ENCODE results near the gene HNRNPLL. TPM values are rescaled to one million over a fixed set of nuclear protein-coding genes. Genes with fewer than 3 reads are reported as not detected.

Gene HNRNPLL
- total RNA-seq, 2 experiments from 2014 or later, result 44.9 to 46.5 TPM

GRCh38 chr2:38635139-38635538 is 32.4 kb upstream of the HNRNPLL start:
- Mint-ChIP-seq H3K4me1 (ENCODE audit: low read depth) (peaks cover 15% of the 10 kb centered on the region), H3K27me3 (no peaks in the 10 kb centered on the region), H3K9me3 (no peaks in the 10 kb centered on the region), H3K36me3 (ENCODE audit: low read depth) (no peaks in the 10 kb centered on the region), H3K4me3 (no peak overlapping the region), H3K27ac (no peak overlapping the region)
- Histone ChIP-seq H3K36me3 (ENCODE audit: insufficient read depth, low read length) (no peaks in the 10 kb centered on the region), H3K4me1 (ENCODE audit: insufficient read depth, low read length) (no peaks in the 10 kb centered on the region), H3K9me3 (ENCODE audit: control insufficient read depth in 1 of 2, insufficient read depth in 1 of 2, low read length in 2 of 2) (no peaks in the 10 kb centered on the region), H3K27me3 (ENCODE audit: control insufficient read depth in 1 of 2, insufficient read depth in 2 of 2, low read length in 2 of 2) (no peaks in the 10 kb centered on the region), H3K27ac (ENCODE audit: low read depth in 1 of 2, low read length in 2 of 2) (no peak overlapping the region), H3K4me3 (ENCODE audit: low read length) (no peak overlapping the region)
- DNase-seq (no peak), ATAC-seq (ENCODE audit: poor library complexity) (no peak)
- intact Hi-C loops (cut with DNase I, micrococcal nuclease), result no loop called here
- CTCF ChIA-PET, result no interaction called here
- TF ChIP-seq CTCF (IDR thresholded peaks at IDR 0.05), result no peak
- POLR2A ChIA-PET, result interaction anchor here (0.9 to 1.0 kb wide), 2 partner anchors 11 to 116 kb away, joined by 3 read pairs; partner anchors contain the start of gene SRSF7

GRCh38 chr2:38634684-38635083 is 32.0 kb upstream of the HNRNPLL start:
- Histone ChIP-seq H3K27me3 (ENCODE audit: control insufficient read depth in 1 of 2, insufficient read depth in 2 of 2, low read length in 2 of 2) (no peaks in the 10 kb centered on the region), H3K4me1 (ENCODE audit: insufficient read depth, low read length) (no peaks in the 10 kb centered on the region), H3K27ac (ENCODE audit: low read depth in 1 of 2, low read length in 2 of 2) (no peak overlapping the region), H3K36me3 (ENCODE audit: insufficient read depth, low read length) (no peaks in the 10 kb centered on the region), H3K4me3 (ENCODE audit: low read length) (no peak overlapping the region), H3K9me3 (ENCODE audit: control insufficient read depth in 1 of 2, insufficient read depth in 1 of 2, low read length in 2 of 2) (no peaks in the 10 kb centered on the region)
- peaks cover 15% of the 10 kb centered on the region for H3K4me1 Mint-ChIP-seq (ENCODE audit: low read depth)
- TF ChIP-seq CTCF (IDR thresholded peaks at IDR 0.05), result no peak
- H3K9me3 Mint-ChIP-seq, result no peaks in the 10 kb centered on the region
- no peaks in the 10 kb centered on the region for H3K27me3 Mint-ChIP-seq
- no peak for DNase-seq
- ChIA-PET POLR2A (interaction anchor here (0.6 to 1.0 kb wide), 3 partner anchors 12 to 117 kb away, joined by 3 to 4 read pairs (median 3); partner anchors contain the start of gene SRSF7), CTCF (interaction anchor here (1.3 kb wide), 1 partner anchor 18 kb away, joined by 3 read pairs; no protein-coding TSS in a partner anchor)
- no peak overlapping the region for H3K27ac Mint-ChIP-seq
- no peak for ATAC-seq (ENCODE audit: poor library complexity)
- intact Hi-C loops (cut with DNase I, micrococcal nuclease), result no loop called here
- no peaks in the 10 kb centered on the region for H3K36me3 Mint-ChIP-seq (ENCODE audit: low read depth)
- no peak overlapping the region for H3K4me3 Mint-ChIP-seq

- no peaks in the 10 kb centered on the region for H3K36me3 Mint-ChIP-seq (ENCODE audit: low read depth)
- no peaks in the 10 kb centered on the region for H3K4me1 ChIP-seq (ENCODE audit: insufficient read depth, low read length)
- H3K27me3 Mint-ChIP-seq, result no peaks in the 10 kb centered on the region
- no peak for TF ChIP-seq CTCF (IDR thresholded peaks at IDR 0.05)
- no peak for DNase-seq
- H3K9me3 ChIP-seq (ENCODE audit: control insufficient read depth in 1 of 2, insufficient read depth in 1 of 2, low read length in 2 of 2), result no peaks in the 10 kb centered on the region
- ChIA-PET CTCF (interaction anchor here (1.3 kb wide), 1 partner anchor 19 kb away, joined by 3 read pairs; no protein-coding TSS in a partner anchor), POLR2A (no interaction called here)
- no peak overlapping the region for H3K4me3 ChIP-seq (ENCODE audit: low read length)
- H3K36me3 ChIP-seq (ENCODE audit: insufficient read depth, low read length), result no peaks in the 10 kb centered on the region
- intact Hi-C loops (cut with DNase I, micrococcal nuclease), result no loop called here
- H3K27me3 ChIP-seq (ENCODE audit: control insufficient read depth in 1 of 2, insufficient read depth in 2 of 2, low read length in 2 of 2), result no peaks in the 10 kb centered on the region
- peaks cover 15% of the 10 kb centered on the region for H3K4me1 Mint-ChIP-seq (ENCODE audit: low read depth)
- H3K9me3 Mint-ChIP-seq, result no peaks in the 10 kb centered on the region
- H3K27ac ChIP-seq (ENCODE audit: low read depth in 1 of 2, low read length in 2 of 2), result no peak overlapping the region
- ATAC-seq (ENCODE audit: poor library complexity), result no peak
- H3K4me3 Mint-ChIP-seq, result no peak overlapping the region
- no peak overlapping the region for H3K27ac Mint-ChIP-seq
These were observed 31.2 kb upstream of the HNRNPLL start for GRCh38 chr2:38633895-38634294.
